ENCODE results near the gene MACO1. TPM values are rescaled to one million over a fixed set of nuclear protein-coding genes. Genes with fewer than 3 reads are reported as not detected.

The MACO1 gene
- total RNA-seq, 1 experiment from 2014 or later = 16.3 TPM

- Histone ChIP-seq H3K27me3 (ENCODE audit: insufficient read depth, low read length) (no peaks in the 10 kb centered on the region), H3K9me3 (ENCODE audit: control insufficient read depth, low read depth, low read length) (no peaks in the 10 kb centered on the region), H4K91ac (ENCODE audit: insufficient read length, low read depth, low read length) (no peak overlapping the region), H3K4me1 (ENCODE audit: insufficient read depth, low read length) (no peaks in the 10 kb centered on the region), H3K9ac (ENCODE audit: extremely low read depth, insufficient read length, low read length) (no peak overlapping the region), H2BK5ac (ENCODE audit: insufficient read length, low read length) (no peak overlapping the region), H2BK20ac (ENCODE audit: low read depth, low read length, poor library complexity, severe bottlenecking) (no peak overlapping the region), H4K8ac (replicated peaks; ENCODE audit: insufficient read length, low read depth, low read length) (no peak overlapping the region), H3K4me2 (ENCODE audit: insufficient read depth, insufficient read length, low read length) (no peak overlapping the region), H2BK12ac (ENCODE audit: insufficient read length, low read depth, low read length) (no peak overlapping the region), H3T11ph (ENCODE audit: low read length) (no peak overlapping the region), H2BK120ac (ENCODE audit: low read depth, low read length, poor library complexity, severe bottlenecking) (no peak overlapping the region), H3K79me2 (ENCODE audit: insufficient read depth, low read length) (no peaks in the 10 kb centered on the region), H3K27ac (ENCODE audit: insufficient read length, low read depth, low read length) (no peak overlapping the region), H2AFZ (ENCODE audit: low read length) (no peak overlapping the region), H2BK15ac (ENCODE audit: low read depth, low read length) (no peak overlapping the region), H3K14ac (ENCODE audit: insufficient read depth, low read length) (no peak overlapping the region), H3K4ac (ENCODE audit: low read depth, low read length) (no peak overlapping the region), H3K79me1 (ENCODE audit: insufficient read depth, low read depth, low read length, poor library complexity, severe bottlenecking) (no peaks in the 10 kb centered on the region), H3K23ac (ENCODE audit: insufficient read length, low read depth, low read length) (no peak overlapping the region), H3K23me2 (ENCODE audit: insufficient read length, low read depth, low read length, poor library complexity, severe bottlenecking) (no peaks in the 10 kb centered on the region), H3K18ac (ENCODE audit: insufficient read length, low read depth, low read length) (no peak overlapping the region), H3K56ac (ENCODE audit: insufficient read length, low read depth, low read length) (no peak overlapping the region), H4K20me1 (ENCODE audit: control insufficient read depth, insufficient read depth, insufficient read length) (no peaks in the 10 kb centered on the region), H2AK5ac (ENCODE audit: insufficient read length, low read length) (no peak overlapping the region), H4K5ac (ENCODE audit: insufficient read length, low read depth, low read length) (no peak overlapping the region)
- H3K36me3 Mint-ChIP-seq (ENCODE audit: insufficient read depth in 1 of 3, low read depth in 3 of 3) = no peaks in the 10 kb centered on the region
- H3K4me1 Mint-ChIP-seq = peaks cover 0 to 6% of the 10 kb centered on the region in 2 experiments; a peak in 1 of 4 replicates
- TF ChIP-seq, protein P1, sequence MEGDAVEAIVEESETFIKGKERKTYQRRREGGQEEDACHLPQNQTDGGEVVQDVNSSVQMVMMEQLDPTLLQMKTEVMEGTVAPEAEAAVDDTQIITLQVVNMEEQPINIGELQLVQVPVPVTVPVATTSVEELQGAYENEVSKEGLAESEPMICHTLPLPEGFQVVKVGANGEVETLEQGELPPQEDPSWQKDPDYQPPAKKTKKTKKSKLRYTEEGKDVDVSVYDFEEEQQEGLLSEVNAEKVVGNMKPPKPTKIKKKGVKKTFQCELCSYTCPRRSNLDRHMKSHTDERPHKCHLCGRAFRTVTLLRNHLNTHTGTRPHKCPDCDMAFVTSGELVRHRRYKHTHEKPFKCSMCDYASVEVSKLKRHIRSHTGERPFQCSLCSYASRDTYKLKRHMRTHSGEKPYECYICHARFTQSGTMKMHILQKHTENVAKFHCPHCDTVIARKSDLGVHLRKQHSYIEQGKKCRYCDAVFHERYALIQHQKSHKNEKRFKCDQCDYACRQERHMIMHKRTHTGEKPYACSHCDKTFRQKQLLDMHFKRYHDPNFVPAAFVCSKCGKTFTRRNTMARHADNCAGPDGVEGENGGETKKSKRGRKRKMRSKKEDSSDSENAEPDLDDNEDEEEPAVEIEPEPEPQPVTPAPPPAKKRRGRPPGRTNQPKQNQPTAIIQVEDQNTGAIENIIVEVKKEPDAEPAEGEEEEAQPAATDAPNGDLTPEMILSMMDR (conservative IDR thresholded peaks at IDR 0.05) = no peak
- WGBS (ENCODE audit: extremely low coverage, insufficient read length, low lambda C conversion rate) = no CpG with 5 or more reads among the region's 5 CpGs
- H3K9me3 Mint-ChIP-seq = no peaks in the 10 kb centered on the region
- no peak for DNase-seq
- H3K4me3 Mint-ChIP-seq = no peak overlapping the region
- H3K27me3 Mint-ChIP-seq (ENCODE audit: low read depth) = no peaks in the 10 kb centered on the region
- peak overlapping the region in 2 of 3 experiments; percentile 6 to 15; a peak in 3 of 7 replicates for H3K27ac Mint-ChIP-seq
These were observed 43.8 kb downstream of the MACO1 start for GRCh38 chr1:25474439-25475047.
